SW480 (cell line): ENCODE data around the gene ECI1.
"Not testable (repeated sequence)": the region's sequence is repeated elsewhere in the genome, so short reads cannot be mapped to it uniquely, and the experiment has no call there.

Experiments
- DNase-seq: peaks from one replicate; pipeline ENCODE4 v3.0.0-alpha.2; 2016; ENCODE audit warnings: low spot score

ECI1 gene

DNA sequence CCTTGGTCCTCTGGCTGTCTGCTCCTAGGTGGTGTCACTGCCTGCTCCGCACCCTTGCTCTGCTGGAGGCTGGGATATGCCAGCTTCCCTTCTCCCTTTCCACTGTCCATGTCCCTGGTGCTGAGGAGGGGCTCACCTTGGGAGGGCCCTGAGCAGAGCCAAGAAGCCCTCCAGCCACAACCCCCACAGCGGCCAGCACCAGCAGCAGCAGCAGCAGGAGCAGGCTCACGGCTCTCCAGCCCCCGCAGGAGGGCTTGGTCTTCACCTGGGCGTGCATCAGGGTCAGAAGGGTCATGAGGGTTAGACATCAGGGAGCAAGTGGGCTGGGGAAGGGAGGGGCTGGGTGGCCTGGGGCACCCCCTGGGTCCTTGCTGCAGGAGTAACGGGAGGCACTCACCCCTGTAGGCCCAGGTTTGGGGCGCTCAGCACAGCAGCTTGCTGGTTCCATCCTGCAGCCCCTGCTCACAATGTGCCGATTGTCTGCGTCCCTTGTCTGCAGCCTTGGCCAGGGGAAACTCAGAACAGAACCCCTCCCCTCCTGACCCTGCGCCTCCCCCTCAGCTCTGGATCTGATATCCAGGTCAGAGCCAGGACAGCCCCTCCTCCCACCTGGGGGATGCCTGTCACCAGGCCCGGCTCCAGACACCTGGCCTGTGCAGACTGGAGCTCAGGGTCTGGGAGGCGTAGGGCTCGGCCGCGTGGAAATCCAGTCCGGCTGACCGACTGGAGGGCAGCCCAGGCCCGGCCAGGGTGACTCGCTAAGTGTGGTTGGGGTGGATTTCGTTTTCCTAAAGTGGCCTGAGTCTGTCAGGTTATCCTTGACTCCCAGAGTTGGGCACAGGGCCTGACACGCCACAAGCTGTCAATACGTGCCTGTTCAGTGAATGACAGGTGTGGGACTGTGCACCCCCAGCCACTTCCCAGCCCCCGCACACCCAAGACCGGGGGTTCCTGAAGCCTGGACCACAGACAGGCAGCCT, 40.7 kb downstream of the ECI1 start, which contains the start of gene BRICD5:
Gene BRICD5 (minus strand): TSS at position 478 of the 980 bp plus-strand sequence. CDS start 30 bp downstream, at position 448.
- no peak for DNase-seq

DNA sequence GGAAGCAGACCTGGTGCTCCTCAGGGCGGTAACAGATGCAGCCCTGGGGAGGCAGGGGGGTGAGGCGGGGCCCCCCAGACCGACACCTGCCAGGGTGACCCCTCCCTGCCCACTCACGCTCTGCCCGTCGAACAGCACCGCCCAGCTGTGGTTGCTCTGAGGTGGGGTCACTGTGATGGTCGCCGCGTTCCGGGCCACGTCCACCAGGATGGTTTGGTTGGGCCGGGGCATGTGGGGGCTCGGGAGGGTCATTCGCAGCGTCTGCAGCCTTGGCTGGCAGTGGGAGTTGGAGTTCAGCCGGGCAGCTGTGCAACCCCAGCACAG, 41.4 kb downstream of the ECI1 start:
- no peak for DNase-seq

DNA sequence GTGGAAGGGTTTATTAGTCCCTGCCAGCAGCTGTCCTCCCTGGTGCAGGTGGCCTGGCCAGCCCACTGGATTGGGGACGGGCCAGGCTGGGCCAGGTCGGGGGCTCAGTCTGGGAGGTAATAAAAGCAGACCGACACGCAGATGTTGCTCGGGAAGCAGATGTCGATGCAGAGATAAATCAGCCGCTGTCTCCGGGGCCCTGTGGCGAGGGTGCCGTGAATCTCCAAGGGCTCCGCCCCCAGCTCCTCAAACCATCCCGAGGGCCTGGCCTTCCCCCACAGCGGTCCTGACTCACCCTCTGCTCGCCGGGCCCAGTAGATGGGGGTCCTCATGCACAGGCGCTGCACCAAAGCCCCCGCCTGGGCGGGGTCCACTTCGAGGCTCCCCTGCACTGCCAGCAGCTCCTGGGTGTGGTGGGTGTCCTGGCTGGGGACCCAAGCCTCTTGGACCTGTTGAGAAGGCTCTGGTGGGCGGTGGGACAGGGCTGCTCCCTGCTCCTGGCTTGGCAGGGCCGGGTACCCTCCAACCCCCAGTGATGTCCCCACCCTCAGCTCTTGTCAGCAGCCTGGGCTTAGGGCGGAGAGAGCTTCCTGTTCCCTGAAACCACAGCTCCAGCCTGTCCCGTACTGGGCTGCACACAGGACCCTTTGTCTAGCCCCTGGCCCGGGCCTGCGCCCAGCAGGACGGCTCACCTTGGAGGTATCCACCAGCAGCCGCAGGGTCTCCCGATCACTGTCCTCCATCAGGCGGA, 42.0 kb downstream of the ECI1 start:
- no peak for DNase-seq

DNA sequence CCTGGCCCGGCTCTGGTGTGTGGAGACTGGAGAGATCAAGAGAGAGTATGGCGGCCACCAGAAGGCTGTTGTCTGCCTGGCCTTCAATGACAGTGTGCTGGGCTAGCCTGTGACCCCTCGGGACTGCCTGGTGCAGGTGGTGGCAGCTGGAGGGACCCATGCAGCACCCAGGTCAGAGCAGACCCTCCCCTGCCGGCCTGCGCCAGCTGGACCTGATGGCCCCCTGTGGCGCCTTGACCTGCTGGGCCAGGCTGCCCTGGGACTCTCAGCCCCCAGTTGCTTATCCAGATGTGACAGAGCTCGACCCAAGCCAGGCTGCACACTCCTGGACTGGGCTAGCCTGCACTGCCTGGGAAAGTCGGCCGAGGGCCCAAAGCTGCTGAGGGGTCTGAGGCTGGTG, 42.6 kb downstream of the ECI1 start:
- DNase-seq: no peak

DNA sequence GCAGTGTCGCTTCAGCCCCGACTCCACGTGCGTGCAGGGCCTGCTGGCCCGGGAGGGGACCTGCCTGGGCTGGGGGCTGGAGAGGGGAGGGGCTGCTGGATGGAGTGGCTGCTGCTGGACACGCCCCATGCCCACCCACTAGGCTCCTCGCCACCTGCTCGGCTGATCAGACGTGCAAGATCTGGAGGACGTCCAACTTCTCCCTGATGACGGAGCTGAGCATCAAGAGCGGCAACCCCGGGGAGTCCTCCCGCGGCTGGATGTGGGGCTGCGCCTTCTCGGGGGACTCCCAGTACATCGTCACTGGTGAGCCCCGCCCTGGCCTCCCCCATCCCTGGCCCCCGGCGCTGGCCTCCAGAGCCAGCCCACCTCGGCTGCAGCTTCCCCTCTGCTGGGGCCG, 43.1 kb downstream of the ECI1 start:
- DNase-seq: no peak

DNA sequence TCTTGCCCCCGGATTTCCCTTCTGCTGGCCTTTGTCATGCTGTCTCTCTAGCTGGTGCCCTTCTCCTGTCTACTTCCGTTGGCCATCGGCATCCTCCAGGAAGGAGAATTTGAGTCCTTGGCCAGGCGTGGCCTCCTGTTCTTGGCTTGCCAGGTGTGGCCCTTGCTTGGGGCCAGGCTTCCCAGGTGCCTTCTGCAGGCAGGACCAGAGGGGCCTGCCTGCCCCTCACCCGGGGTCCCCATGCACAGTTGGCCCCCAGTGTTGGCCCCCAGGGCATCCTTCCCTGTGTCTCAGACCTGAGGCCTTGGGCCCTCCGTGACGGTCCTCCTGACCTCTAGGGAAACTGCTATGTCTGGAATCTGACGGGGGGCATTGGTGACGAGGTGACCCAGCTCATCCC, 43.5 kb downstream of the ECI1 start:
- no peak for DNase-seq

DNA sequence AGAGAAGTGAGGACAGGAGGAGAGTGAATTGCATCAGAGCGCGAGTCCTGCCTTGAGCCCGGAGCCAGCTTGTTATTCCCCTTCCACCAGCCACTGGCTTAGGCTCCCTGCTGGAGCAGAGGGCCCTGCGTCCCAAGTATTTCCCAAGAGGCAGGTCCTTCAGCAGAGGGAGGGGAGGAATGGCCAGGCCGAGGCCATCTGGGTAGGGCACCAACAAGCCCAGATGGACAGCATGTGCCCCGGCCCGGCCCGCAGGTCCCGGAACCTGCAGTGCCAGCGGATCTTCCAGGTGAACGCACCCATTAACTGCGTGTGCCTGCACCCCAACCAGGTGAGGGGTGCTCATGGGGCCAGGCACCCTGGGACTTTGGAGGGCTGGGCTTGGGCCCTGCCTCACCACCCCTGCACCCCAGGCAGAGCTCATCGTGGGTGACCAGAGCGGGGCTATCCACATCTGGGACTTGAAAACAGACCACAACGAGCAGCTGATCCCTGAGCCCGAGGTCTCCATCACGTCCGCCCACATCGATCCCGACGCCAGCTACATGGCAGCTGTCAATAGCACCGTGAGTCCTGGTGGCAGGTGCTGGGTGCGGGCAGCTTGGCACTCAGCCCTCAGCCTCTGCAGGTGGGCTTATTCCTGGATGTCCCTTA, 44.5 kb downstream of the ECI1 start:
- DNase-seq: no peak

DNA sequence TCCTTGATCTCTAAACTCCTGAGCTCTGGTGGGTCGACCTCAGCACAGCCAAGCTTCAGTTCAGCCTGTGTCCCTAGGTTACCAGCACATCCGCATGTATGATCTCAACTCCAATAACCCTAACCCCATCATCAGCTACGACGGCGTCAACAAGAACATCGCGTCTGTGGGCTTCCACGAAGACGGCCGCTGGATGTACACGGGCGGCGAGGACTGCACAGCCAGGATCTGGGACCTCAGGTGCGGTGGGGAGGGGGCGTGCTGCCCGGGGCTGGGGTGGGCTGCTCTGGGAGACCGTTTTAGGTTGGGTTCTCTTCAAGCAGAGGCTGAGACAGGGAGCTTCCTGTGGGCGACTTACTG, 45.0 kb downstream of the ECI1 start:
- DNase-seq: no peak

DNA sequence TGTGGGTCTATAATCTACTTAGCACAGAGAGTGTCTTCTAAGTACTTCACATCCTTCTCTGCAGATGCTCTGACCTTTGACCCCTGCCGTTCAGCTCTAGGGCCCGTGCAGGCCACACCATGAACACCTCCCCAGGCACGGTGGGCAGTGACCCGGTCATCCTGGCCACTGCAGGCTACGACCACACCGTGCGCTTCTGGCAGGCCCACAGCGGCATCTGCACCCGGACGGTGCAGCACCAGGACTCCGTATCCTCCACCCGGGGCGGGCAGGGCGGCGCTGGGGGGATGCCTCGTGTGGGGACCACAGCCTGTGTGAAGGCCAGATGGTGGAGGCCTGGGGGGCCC, 45.4 kb downstream of the ECI1 start:
- no peak for DNase-seq

DNA sequence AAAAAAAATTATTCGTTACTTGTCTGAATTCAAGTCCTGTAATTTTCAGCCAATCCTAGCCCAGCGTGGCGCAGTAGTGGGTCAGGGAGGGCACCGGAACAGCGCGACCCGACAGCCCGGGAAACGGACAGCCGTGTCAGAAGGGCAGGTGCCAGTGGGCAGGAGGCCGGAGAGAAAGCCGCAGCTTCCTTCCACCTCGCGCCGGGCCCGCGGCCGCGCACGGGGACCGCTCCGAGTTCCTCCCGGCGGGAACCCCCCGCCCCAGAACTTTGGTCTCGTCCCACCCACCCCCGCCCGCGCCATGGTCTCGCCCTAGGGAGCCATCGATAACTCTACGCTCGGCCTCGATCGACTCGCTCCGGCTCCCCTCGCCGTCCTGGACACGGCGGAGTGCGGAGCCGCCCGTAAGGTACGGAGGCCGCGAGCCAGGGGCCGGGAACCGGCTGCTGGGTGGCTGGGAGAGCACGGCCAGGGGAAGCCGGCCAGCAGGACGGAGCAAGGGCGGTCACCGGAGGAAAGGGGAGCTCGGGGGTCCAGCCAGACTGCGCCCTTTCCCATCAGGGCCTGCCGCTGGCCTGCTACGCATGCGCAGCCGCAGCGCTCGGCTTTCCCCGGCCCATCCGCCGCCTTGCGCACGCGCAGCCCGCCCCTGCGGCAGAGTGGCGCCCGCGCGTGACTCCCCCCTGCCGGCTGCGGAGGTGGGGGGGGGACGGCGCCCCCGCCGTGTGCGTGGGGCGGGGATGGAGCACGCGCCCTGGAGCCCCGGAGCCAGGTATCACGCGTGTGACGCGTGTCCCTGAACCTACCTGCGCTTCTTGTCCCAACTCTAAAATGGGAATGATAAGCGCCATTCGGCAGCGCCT, 46.1 kb downstream of the ECI1 start, which contains the start of gene MLST8:
Gene MLST8 (plus strand): TSS at position 351 of the 863 bp plus-strand sequence. CDS start 632 bp downstream, outside the sequence.
- peak; percentile 68 for DNase-seq

DNA sequence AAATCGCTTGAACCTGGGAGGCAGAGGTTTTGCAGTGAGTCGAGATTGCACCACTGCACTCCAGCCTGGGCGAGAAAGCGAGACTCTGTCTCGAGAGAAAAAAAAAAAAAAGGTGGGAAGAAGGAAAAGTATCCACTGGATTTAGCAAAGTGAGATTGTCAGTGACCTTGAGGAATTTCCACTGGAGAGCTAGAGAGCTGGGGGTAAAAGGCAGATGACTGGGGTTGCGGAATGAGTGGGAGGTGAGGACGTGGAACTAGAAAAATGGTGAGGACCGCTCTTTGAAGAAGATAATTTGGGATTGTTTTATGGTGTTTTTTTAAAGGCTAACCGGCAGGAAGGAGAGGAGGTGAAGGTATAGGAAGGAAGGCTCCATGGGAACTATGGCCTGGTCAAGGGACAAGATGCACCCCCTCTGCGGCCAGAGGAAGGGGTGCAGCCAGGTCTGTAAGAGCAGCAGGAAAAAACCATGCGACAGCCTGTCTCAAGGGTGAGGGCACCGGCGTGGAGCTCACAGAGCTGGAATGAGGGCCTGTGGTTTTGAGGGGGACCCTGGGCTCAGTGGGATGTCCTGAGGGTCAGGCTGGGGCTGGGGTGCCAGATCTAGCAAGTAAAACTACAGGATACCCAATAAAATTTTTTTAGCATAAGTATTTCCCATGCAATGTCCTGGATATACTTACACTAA, 46.8 kb downstream of the ECI1 start:
- no peak for DNase-seq

DNA sequence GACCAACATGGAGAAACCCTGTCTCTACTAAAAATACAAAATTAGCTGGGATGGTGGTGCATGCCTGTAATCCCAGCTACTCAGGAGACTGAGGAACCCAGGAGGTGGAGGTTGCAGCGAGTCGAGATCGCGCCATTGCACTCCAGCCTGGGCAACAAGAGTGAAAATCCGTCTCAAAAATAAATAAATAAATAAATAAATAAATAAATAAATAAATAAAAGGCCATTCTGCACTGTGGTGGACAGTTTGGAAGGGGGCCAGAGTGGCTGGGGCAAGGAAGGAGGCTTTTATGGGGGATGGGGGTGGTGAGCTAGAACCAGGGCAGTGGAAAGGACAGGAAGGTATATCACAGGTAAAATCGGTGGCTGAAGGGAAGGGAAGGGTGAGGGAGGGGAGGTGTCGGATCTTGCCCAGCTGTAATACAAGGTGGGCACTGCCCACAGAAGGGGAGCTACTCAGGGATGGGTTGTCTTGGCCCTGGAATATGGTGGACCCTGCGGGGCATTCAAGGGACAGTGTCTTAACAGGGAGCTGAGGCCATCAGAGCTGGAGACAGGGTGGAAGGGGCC, 48.2 kb downstream of the ECI1 start:
- not testable (repeated sequence) for DNase-seq

DNA sequence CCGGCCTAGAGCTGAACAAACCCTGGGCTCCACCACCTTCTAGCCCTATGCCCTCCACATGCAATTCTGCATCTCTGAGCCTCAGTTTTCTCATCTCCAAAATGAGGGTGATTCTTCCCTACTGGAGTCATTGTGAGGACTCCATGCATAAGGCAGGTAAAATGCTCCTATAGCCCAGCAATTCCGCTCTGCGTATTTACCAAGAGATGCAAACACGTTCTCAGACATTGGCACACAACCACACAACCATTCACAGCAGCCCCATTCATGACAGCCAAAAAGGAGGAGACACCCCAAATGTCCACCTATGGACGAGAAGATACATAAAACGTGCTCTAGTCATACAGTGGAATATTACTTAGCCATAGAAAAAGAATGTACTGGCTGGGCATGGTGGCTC, 51.1 kb downstream of the ECI1 start:
- no peak for DNase-seq

DNA sequence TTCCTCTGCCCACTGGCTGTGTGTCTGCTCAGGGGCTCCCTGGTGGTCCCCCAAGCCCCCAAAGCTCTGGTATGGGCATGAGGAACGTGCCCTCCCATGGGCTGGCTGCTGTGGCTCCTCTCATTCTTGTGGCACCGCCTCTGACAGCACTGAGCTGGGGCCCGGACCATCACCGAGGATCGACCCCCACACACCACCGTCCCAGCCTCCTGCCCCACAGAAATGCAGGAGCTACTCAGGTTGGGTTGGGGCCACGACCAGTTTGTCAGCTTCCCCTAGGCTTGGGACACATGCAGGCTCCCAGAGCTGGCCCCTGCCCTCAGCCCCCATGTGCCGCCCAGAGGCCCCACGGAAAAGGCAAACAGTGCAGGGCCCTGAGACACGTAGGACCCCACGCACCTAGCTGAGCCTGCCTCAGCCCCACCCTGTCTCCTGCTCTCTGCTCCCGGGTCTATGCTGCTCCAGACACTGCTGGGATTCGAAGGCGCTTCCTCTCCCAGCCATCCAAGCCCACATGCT, 51.7 kb downstream of the ECI1 start:
- DNase-seq: no peak

DNA sequence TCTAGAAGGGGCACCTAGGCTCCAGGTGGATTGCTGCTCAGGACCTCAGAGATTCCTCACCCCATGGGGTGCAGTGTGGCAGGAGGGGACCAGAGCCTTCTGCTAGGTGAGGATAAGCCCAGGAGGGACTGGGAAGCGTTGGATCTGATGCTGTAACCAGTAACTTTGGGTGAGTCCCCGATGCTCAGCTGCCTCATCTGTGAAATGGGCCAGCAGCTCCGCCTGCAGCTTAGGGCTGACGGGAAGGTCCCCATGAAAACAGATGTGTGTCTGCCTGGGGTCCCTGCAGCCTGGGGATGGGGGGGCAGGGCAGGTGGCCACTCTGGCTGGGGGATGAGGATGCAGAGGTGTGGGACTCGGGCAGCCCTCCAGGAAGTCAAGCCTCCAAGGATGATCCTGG, 52.3 kb downstream of the ECI1 start:
- no peak for DNase-seq

DNA sequence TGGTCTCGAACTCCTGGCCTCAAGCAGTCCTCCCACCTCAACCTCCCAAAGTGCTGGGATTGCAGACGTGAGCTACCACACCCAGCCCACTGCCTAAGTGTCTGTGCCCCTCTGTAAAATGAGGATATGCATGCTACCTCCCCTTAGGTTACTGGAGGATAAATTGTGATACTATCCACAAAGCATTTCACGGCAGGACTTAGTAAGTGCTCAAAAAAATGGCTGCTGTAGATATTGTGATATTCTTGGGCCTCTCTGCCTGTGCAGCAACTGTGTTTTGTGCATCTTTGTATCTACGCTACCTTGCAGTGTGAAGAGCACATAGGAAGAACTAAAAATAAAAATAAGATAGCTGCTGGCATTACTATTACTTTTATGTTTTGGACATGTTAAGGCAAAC, 53.1 kb downstream of the ECI1 start:
- no peak for DNase-seq

DNA sequence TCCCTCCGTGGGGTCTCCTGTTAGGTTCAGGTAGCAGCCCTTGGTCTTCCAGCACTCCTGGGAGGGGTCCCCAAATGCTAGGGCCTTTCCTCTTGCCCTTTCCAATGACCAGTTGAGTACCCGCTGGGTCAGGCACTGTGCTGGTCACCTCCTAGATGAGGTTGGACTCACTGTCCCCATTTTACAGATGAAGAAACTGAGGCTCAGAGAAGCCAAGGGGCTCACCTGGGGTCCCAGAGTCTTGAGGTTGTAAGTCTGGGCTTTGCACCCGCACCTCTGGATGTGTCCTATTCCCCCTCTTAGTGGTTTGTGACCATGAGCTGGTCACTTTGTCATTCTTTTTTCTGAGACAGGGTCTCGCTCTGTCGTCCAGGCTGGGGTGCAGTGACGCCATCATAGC, 53.6 kb downstream of the ECI1 start:
- no peak for DNase-seq

DNA sequence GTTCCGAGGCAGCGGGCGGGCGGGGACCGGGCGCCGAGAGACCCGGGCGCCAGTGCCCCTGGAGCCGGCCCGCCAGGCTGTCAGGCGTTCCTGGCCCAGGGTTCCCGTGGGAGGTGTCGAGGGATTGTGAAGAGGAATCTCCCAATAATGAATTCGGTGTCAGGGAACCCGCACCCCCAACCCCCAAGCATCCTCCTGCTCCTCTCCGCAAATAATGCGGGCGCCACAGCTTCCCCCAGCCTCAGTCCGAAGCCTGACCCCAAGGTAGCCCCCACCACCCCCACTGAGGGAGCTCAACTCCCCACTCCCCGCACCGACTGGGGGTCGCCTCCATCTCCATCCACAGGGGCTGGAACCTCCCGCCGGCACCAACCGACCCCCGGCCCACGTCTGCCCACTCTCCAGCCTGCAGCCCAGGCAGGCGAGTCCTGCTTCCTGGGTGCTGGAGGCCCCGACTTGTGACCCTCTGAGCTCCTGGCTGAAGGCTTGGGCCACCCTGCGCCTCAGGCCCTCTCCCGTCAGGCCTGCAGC, 54.3 kb downstream of the ECI1 start:
- no peak for DNase-seq

DNA sequence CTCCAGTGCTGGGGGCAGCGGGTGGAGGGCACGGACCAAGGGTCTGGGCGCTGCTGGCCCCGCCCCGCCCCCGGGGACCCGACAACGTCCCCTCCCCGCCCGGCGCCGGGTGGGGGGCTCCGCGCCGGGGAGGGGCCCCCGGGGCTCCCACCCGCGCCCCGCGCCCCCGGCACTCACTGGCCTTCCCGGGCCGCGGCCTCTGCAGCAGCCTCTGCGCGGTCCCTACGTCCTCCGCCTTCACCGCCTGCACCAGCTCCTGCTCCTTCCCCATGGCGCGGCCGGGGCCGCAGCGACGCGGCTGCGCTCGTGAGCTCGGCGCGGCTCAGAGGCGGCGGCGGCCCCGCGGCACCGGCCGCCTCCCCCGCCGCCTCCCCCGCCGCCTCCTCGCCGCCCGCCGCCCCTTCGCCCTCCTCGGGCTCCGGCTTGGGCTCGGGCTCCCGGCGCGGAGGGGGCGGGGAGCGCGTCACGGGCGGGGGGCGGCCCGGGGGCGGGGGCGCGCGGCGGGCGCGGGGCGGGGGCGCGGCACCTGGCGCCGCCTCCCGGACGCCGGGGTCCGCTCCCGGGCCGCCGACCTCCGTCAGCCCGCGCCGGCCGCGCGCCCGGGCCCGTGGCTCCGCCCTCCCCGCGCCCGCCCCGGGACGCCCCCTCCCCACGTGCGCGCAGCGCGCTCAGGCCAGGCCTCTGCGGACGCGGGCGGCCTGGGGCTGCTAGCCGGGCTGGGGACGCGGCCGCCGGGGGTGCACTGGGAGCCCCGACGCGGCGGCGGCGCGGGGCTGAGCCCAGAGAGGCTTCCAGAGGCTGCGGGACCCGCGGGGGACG, 55.0 kb downstream of the ECI1 start, which contains the start of gene CASKIN1:
Gene CASKIN1 (minus strand): TSS at position 444 of the 819 bp plus-strand sequence. CDS start 173 bp downstream, at position 271.
- peak; percentile 36 for DNase-seq
